Pulmonary artery endothelial cell (primary cell): Measurements from ENCODE around the gene SLCO2B1. TPM values are rescaled to one million over a fixed set of nuclear protein-coding genes. Genes with fewer than 3 reads are reported as not detected.

Source experiments
- DNase-seq: peaks from one replicate; pipeline ENCODE4 v3.0.0-alpha.2; 2011; ENCODE audit warnings: low read depth, low spot score
- total RNA-seq: library from RNA; depleted of rRNA; stranded (reverse); fragments of >200 nt; gene quantifications from 2 replicates; pipeline ENCODE4 v1.2.3, GENCODE V29; 2014

SLCO2B1 gene
- total RNA-seq, 1 donor from 2014 or later, result 0.13 TPM

DNA sequence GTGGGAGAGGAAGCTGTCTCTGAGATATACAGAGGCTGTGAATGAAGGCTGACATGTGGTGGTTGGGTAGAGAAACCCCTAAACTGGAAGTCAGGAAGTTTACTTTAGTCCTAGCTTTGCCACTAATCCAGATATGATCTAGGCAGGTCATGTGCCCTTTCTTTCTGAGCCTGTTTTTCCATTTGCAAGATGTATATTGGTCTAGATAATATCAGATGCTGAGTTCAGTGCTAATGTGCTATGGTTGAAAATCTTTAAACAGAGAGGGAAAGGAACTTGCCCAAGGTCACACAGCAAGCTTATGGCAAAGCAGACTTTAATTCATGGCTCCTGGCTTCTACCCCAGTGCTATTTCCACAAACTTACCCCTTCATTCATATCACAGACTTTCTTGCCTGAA, 63.9 kb downstream of the SLCO2B1 start:
- DNase-seq, result no peak

DNA sequence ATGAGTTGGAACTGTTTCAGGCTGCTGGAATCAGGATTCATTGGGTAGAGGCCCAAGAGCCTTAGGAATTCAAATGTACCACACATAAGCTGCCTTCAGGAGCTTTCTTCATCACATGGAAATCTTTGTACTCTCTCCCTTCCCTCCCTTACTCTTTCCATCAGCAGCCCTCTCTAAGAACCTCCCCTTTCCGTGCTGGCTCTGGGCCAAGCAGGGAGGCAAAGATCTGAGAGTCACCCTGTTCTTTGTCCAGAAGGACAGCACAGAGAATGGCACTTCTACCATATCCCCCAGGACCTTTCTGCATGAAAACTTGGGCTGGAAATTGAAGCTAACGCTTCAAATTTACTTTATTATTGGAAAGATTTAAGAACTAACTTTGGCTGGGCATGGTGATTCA, 69.0 kb downstream of the SLCO2B1 start:
- DNase-seq, result no peak

- DNase-seq, result no peak
These were observed 73.2 kb downstream of the SLCO2B1 start for GRCh38 chr11:75223954-75224643.

GRCh38 chr11:75225794-75226193, 74.9 kb downstream of the SLCO2B1 start:
- DNase-seq, result no peak

- DNase-seq, result no peak
These were observed 78.6 kb downstream of the SLCO2B1 start for GRCh38 chr11:75229466-75229865.

GRCh38 chr11:75230621-75231020, 79.7 kb downstream of the SLCO2B1 start:
- no peak for DNase-seq

GRCh38 chr11:75233754-75234172, 82.9 kb downstream of the SLCO2B1 start:
- DNase-seq, result peak; percentile 44

- DNase-seq, result no peak
These were observed 85.2 kb downstream of the SLCO2B1 start for GRCh38 chr11:75236062-75236461.

- DNase-seq, result no peak
These were observed 86.1 kb downstream of the SLCO2B1 start for GRCh38 chr11:75237050-75237449.

DNA sequence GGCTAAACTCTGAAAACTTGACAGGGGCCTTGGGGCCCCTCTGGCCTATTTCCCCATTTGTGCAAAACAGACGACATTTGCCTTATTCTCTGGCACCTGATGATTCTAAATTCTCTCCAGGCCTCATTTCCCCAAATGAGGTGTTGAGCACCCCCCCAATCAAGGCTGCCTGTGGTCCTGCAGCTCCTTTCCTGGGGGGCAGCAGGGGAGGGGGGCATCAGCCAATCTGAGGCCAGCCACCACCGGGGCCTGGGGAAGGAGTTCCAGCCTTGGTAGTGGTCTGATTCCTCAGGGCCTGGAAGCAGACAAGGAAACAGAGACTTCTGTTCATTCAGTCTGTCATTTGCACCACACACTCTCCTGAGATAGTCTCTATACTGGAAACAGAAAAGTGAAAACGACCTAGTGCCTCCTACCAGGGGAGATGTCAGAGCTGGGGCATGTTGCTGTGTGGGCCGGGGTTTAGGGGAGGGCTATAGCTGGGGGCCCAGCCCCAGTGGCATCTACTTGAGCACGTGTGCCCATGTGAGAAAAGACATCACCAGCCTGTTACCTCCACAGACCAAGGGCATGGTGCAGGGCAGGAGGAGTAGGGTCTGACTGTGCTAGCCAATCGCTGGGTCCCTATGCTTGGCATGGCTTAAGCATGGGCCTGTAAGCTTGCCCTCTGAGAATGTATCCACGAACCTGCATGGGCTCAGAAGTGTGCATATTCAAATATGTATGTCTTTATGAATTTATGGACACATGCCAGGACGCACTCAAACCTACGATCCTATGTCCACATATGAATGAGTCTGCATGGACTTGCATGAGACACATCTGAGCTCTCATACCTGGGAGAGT, 87.9 kb downstream of the SLCO2B1 start:
- DNase-seq, result no peak

- DNase-seq, result no peak
These were observed 88.8 kb downstream of the SLCO2B1 start for GRCh38 chr11:75239531-75240290.

- DNase-seq, result no peak
These were observed 89.6 kb downstream of the SLCO2B1 start, which contains the start of gene TPBGL for GRCh38 chr11:75240311-75241035. Gene TPBGL (plus strand): TSS chr11:75240774. CDS start chr11:75241050, 276 bp downstream.

DNA sequence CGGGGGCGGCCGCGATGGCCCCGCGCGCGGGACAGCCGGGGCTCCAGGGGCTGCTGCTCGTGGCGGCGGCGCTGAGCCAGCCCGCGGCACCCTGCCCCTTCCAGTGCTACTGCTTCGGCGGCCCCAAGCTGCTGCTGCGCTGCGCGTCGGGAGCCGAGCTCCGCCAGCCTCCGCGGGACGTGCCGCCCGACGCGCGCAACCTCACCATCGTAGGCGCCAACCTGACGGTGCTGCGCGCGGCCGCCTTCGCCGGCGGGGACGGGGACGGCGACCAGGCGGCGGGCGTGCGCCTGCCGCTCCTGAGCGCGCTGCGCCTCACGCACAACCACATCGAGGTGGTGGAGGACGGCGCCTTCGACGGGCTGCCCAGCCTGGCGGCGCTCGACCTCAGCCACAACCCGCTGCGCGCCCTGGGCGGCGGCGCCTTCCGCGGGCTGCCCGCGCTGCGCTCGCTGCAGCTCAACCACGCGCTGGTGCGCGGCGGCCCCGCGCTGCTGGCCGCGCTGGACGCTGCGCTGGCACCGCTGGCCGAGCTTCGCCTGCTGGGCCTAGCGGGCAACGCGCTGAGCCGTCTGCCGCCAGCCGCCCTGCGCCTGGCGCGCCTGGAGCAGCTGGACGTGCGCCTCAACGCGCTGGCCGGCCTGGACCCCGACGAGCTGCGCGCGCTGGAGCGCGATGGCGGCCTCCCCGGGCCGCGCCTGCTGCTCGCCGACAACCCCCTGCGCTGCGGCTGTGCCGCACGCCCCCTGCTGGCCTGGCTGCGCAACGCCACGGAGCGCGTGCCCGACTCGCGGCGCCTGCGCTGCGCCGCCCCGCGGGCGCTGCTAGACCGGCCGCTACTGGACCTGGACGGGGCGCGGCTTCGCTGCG, 90.4 kb downstream of the SLCO2B1 start:
- peak; percentile 47 for DNase-seq

- DNase-seq, result no peak
These were observed 91.2 kb downstream of the SLCO2B1 start for GRCh38 chr11:75241906-75242644.

DNA sequence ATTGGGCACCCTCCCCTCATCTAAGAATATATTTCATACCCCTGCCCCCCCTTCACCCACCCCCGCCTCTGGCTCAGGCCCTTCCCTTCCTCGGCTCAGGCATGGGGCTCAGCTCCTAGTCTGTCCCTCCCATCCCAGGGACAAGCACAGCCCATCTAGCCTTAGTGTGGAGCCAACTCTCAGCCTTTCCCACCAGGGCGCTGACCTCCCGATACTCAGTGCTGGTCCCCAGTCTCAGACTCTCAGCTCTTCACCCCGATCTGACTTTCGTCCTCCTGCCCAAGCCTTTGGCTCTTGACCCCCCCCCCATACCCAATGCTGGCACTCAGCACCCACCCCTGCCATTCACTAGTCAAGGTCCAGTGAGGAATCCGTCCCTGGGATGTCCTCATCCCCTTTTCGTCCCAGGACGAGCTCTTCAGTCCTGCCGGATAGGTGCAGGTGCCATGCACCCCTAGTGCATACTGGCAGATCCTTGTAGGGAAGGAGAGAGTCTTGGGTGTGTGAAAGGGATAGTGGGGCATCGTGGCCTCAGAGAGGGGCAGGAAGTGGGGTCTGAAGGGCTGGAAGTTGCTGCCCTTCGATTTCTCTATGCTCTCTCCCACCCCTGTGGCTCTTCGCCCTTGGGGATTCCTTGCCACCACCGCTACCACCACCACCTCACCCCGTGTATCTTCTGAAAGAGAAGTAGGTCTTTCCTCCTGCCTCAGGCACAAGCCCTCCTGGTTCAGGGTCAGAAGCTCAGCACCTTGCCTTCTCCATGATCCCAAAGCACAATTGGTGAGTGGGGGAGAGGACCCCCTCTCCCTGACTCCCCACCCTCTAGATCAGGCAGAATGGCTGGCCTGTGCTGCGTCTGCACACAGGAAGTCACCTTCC, 92.1 kb downstream of the SLCO2B1 start:
- no peak for DNase-seq

GRCh38 chr11:75244052-75244814, 93.3 kb downstream of the SLCO2B1 start:
- no peak for DNase-seq

- no peak for DNase-seq
These were observed 94.6 kb downstream of the SLCO2B1 start for GRCh38 chr11:75245356-75246005.
